Stimulated activated CD8-positive, alpha-beta memory T cell treated with anti-CD3 and anti-CD28 coated beads, Interleukin-7, amount 100 ng/mL, for 24 hours (primary cell): ENCODE data around the gene PAQR7.

Experiments
- DNase-seq: peaks from one replicate; pipeline ENCODE4 v3.0.0-alpha.2; 2020; ENCODE audit warnings: low read depth

PAQR7 gene

GRCh38 chr1:25815208-25816111, 60.0 kb downstream of the PAQR7 start:
- no peak for DNase-seq

GRCh38 chr1:25814549-25815087, 60.9 kb downstream of the PAQR7 start:
- no peak for DNase-seq

- no peak for DNase-seq
Observed at GRCh38 chr1:25813734-25814471, 61.6 kb downstream of the PAQR7 start.

GRCh38 chr1:25813071-25813733, 62.3 kb downstream of the PAQR7 start:
- no peak for DNase-seq
